Activated effector memory CD4-positive, alpha-beta T cell treated with Interleukin-2 at 50 U/mL for 16 hours (primary cell): ENCODE results near the gene LCT.
"Not testable (repeated sequence)": the region's sequence is repeated elsewhere in the genome, so short reads cannot be mapped to it uniquely, and the experiment has no call there.

Experiments used
- DNase-seq: peaks from one replicate; pipeline ENCODE4 v3.0.0-alpha.2; 2020

LCT gene

DNA sequence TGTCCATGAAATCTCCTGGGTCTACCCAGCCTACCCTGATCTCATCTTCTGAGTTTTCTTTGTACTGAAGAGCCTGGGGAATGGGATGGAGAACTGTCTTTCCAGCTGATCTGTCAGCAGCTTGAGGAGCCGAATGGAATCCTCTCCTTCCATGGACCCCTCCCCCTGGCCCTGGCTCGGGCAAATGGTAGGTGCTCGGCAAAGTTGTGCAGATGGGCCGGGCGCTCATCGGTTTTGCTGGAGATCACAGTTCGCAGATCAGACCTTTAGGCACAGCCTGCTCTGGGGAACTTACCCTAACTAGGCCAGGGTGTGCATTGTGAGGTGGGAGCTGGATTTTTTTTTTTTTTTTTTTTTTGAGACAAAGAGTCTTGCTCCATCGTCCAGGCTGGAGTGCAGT lies 40.4 kb downstream of the LCT start:
- DNase-seq: no peak

GRCh38 chr2:135795641-135796040 lies 41.3 kb downstream of the LCT start:
- DNase-seq: not testable (repeated sequence)

DNA sequence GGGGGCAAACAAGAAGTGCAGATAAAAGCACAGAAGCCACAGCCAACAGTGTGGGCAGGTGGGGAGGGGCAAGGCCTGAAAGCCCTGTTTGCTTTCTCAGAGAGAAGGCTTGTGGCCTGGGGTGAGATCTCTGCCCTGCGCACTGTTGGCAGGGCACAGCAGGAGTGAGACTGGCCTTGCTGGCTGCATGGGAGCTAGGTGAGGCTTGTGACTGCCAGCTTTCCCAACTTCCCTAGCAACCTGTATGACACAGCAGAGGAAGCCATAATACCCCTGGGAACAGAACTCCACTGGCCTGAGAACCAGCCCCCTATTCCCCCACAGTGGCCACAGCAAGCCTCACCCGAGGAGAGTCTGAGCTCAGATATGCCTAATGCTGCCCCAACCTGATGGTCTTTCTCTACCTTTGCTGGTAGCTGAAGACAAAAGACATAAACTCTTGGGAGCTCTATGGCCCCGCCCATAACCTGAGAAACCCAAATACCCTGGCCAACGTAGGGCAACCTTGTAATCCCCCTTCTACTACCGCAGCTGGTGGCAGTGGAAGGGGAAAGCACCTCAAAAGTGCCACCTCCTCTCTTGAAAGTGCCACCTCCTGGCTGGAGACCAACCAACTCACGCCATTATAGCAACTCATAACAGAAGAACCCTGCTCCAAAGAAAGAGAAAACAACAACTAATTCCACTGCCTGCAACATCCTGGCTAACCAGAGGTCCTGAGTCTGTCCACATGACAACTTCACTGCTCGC lies 44.4 kb downstream of the LCT start:
- no peak for DNase-seq

DNA sequence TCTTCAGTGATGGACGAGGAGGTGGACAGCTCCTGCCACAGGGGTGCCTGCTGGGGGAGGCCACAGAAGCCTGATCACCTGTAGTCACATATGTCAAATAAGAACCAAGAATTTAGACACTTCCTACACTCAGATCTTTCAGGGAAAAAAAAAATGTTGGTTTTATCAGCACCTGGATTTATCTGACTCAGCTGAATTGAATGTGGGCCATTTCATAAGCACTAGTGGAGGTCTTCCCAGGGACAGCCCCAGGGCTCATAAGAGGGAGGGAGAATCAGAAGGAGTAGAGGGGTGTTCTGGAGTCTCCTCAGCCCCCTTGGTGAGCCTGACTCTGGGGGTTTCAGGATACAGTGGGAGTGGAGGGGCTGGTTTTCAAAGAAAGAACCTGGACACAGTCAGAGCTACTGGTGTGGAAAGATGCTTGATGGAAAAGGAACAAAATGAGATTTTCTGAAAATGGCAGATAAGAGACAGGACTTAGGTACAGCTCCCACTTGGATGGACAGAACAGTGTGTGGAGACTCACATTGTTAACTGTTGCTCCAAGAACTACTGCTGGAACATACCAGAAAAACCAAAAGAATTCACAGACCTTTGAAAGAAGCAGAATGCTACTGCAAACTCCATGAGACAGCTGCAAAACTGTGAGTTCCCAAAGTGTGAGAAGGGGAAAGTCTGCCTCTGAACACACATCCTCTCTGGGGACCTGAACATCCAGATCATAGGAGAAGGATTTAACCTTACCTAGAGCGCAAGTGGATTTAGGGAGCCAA lies 45.4 kb downstream of the LCT start:
- DNase-seq: no peak

DNA sequence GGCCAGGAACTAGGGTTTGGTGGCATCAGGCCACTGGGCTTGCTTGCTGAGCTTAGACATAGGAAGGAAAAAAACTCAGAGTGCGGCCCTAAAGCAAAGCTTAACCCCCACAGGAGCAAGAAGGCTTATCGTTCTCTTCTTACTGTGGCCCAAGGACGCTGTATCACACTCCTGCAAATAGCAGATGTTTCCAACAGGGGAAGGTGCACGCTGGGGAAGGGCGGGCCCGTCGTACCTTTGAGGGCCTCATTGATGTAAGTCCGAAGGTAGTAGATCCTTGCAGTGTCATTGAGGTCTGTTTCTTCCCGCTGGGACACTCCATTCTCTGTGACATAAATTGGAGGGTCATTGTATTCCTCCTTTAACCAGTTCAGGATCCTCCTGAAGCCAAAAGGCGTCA lies 46.6 kb downstream of the LCT start:
- no peak for DNase-seq

- DNase-seq: no peak
Measured at GRCh38 chr2:135786823-135787222, 50.2 kb downstream of the LCT start.

DNA sequence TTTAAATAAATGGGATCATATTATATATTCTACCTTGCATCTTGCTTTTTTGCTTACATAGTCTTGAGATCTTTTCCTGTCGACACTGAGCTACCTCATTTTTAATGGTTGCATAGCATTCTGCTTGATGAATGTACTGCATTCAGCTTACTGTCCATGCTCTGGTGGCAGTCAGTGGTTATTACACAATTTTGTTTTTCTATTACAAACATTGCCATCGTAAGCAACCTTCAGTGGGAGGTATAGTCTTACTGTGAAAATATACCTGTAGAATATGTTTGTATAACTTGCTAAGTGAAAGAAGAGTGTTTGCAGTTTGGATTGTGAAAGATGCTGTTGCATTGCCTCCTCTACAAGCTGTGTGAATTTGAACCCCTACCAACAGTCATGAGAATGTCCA lies 52.0 kb downstream of the LCT start:
- DNase-seq: no peak

- DNase-seq: no peak
Measured at GRCh38 chr2:135783439-135783838, 53.5 kb downstream of the LCT start.

DNA sequence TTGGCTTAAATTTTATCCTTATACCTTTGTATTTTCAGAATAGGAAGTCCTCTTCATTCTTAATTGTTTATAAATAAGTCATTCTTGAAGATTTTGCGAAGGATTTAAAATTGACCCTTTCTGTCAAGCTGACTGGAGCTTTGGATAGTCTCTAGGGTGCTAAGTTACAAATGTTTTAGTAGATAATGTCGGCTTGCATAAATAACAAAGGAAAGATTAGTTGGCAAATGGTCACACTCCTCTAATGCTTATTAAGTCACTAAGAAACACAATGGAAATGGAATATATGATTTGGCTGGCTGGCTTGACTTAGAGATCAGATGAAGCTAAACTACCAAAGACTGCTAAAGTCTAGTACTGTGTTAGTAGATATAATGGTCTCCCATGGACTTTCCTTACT lies 54.8 kb downstream of the LCT start:
- no peak for DNase-seq

DNA sequence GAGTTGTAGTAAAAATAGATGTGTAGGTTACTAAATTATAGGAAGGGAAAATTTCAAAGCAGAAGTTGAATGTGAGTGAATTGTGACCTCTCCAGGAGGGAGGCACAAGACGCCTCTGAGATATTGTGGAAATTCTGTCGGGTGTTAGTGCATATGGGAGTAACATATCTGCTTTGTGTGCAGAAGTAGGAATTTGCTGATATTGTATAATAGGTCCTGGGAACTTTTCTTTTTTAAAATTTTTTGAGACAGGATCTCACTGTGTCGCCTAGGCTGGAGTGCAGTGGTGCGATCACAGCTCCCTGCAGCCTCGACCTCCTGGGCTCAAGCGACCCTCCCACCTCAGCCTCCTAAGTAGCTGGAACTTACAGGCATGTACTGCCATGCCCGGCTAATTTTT lies 60.6 kb downstream of the LCT start:
- no peak for DNase-seq

DNA sequence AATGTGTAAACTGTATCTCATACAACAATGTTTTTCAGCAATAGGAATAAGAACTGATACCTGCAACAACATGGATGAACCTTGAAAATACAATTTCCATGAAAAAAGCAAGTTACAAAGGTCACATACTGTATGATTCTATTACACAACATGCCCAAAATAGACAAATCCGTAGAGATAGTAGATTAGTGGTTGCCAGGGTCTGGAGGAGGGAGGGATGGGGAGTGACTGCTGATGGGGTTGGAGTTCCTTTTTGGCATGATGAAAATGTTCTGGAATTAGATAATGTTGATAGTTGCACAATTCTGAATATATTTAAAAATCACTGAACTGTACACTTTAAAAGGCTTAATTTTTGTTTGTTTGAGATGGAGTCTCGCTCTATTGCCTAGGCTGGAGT lies 61.6 kb downstream of the LCT start:
- no peak for DNase-seq

GRCh38 chr2:135773917-135774316 lies 63.1 kb downstream of the LCT start:
- no peak for DNase-seq

GRCh38 chr2:135773319-135773718 lies 63.7 kb downstream of the LCT start:
- no peak for DNase-seq

- DNase-seq: no peak
Measured at GRCh38 chr2:135768863-135769262, 68.1 kb downstream of the LCT start.

DNA sequence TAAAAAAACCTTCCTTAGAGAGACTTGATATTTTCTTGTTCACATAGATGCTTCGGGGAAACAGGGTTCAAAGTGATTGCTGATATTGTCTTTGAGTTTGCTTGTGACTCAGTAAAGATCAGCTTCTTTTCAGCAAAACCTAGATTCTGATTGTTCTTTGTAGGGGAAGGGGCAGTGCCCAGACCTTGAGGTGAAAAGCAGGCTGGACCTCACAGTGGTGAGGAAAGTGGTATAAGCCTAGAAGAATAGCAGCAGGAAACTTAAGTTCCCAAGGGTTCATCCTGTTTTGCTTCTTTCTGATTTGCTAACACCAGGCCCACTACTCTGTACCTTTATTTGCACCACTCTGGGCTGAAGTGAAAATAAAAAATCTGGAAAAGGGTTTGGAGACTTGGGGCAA lies 74.5 kb downstream of the LCT start:
- no peak for DNase-seq

GRCh38 chr2:135762022-135762421 lies 75.0 kb downstream of the LCT start:
- DNase-seq: no peak

GRCh38 chr2:135756692-135757091 lies 80.3 kb downstream of the LCT start:
- no peak for DNase-seq

GRCh38 chr2:135755573-135755972 lies 81.4 kb downstream of the LCT start:
- DNase-seq: no peak

GRCh38 chr2:135745545-135745944 lies 91.4 kb downstream of the LCT start:
- DNase-seq: no peak

- DNase-seq: no peak
Measured at GRCh38 chr2:135744760-135745314, 92.1 kb downstream of the LCT start.

GRCh38 chr2:135743860-135744259 lies 93.1 kb downstream of the LCT start:
- no peak for DNase-seq

DNA sequence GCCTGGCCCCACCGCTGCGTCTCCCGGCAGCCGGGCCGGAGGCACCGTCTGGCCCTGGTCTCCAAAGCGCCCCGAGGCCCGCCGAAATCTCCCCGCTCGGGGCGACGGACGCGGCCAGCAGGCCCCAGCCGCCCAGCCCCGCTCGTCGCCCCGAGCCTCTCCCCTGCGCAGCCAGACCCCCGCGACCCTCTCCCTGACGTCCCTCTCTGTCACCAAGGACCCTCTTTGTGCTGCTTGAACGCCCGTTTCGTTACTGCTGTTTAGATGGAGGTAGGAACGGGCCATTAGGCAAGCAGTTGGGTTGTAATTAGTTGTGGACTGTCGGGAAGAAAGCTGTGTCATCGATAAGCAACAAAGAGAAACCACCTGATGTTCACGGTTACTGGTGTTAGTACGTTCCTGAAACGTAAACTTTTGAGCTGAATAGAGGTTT lies 94.6 kb downstream of the LCT start:
- no peak for DNase-seq

DNA sequence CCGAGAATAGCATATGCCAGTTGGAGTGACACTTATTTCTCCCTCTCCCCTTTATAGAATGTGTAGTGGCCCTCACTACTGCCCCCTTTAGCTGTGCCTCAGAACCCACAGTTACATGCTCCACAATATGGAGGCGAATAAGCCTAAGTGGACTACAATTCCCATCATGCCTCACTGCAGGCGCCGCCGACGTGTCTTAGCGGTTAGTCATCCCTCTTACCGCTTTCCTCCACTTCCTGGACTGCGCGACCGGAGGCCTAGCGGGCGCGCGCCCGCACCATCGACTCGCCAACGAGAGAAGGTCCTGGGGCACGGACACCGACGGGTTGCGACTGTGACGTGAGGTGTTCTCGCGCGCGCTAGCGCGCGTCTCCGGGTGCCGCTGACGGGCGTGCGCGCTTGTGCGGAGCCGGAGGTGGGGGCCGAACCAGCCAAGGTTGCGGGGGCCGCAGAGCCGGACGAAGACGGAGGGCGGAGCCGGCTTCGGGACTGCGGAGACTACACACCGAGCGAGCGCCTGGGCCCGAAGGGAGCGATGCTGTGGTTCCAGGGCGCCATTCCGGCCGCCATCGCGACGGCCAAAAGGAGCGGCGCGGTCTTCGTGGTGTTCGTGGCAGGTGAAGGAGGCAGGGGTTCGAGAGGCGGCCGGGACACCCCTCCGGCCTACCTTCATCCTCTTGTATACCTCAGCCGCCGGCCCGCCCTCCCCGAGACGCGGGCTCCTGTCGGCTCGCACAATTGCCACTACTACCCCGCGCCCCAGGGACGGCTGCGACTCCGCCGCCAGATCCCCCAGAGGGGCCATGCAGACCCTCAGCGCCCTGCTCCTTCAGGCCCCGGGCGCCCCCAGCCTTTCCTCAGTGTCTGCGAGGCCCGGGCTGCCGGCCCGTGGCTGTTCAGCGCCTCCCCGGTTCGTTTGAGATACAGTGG lies 95.3 kb downstream of the LCT start, which contains the start of gene UBXN4:
UBXN4 (plus strand) TSS at position 461 of the 930 bp plus-strand sequence; CDS start at position 536, 75 bp downstream.
- DNase-seq: peak; percentile 94
